Gastrocnemius medialis (tissue), 4 donors: ENCODE results near the gene ARHGAP35.

Source experiments
- POLR2A ChIP-seq, 2 donors: fragments of 450-650 bp; IDR thresholded peaks; one replicate each; pipeline ENCODE4 v1.6.1; 2017; ENCODE audit warnings: antibody characterized with exemption in 2 of 2, mild to moderate bottlenecking in 2 of 2, moderate library complexity in 2 of 2
- TF ChIP-seq, protein P1 (sequence below), 5 experiments: fragments of 450-650 bp in 3 of 5; fragments of 200-600 bp in 2 of 5; sonication (generic) in 2 of 5; IDR thresholded peaks in 4 of 5; conservative IDR thresholded peaks in 1 of 5; 1 replicate in 4 of 5; 2 replicates in 1 of 5; pipeline ENCODE4 v1.5.1; 2016 to 2019; ENCODE audit warnings: antibody characterized with exemption in 5 of 5, mild to moderate bottlenecking in 3 of 5, moderate library complexity in 3 of 5

DNA sequence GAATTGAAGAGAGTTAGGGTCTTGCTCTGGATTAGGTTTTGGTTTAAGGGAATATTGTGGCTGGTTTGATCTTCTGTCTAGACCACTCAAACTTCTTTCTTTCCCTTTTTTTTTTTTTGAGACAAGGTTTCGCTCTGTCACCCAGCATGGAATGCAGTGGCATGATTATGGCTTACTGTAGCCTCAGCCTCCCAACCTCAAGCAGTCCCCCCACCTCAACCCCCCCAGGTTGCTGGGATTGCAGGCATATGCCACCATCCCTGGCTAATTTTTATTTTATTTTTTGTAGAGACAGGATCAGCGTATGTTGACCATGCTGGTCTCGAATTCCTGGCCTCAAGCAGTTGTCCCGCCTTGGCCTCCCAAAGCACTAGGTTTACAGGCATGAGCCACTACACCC lies 21.2 kb downstream of the ARHGAP35 start:
- TF ChIP-seq, protein P1, sequence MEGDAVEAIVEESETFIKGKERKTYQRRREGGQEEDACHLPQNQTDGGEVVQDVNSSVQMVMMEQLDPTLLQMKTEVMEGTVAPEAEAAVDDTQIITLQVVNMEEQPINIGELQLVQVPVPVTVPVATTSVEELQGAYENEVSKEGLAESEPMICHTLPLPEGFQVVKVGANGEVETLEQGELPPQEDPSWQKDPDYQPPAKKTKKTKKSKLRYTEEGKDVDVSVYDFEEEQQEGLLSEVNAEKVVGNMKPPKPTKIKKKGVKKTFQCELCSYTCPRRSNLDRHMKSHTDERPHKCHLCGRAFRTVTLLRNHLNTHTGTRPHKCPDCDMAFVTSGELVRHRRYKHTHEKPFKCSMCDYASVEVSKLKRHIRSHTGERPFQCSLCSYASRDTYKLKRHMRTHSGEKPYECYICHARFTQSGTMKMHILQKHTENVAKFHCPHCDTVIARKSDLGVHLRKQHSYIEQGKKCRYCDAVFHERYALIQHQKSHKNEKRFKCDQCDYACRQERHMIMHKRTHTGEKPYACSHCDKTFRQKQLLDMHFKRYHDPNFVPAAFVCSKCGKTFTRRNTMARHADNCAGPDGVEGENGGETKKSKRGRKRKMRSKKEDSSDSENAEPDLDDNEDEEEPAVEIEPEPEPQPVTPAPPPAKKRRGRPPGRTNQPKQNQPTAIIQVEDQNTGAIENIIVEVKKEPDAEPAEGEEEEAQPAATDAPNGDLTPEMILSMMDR (IDR thresholded peaks at IDR 0.05 in 4 of 5, conservative IDR thresholded peaks at IDR 0.05 in 1 of 5), result no peak
- TF ChIP-seq POLR2A (IDR thresholded peaks at IDR 0.05), result no peak
